Activated CD4-positive, CD25-positive, alpha-beta regulatory T cell treated with anti-CD3 and anti-CD28 coated beads, Interleukin-2, amount 50 U/mL, for 24 hours (primary cell): ENCODE results near the gene MAML1.
"Not testable (repeated sequence)": the region's sequence is repeated elsewhere in the genome, so short reads cannot be mapped to it uniquely, and the experiment has no call there.

ENCODE experiments used
- ATAC-seq, 2 donors: fragments of 150-1000 bp; cut with Tn5 transposase; one replicate each; pipeline ENCODE4 v1.10.0; 2021; ENCODE audit warnings: mild to moderate bottlenecking in 1 of 2, moderate library complexity in 1 of 2

Gene MAML1

DNA sequence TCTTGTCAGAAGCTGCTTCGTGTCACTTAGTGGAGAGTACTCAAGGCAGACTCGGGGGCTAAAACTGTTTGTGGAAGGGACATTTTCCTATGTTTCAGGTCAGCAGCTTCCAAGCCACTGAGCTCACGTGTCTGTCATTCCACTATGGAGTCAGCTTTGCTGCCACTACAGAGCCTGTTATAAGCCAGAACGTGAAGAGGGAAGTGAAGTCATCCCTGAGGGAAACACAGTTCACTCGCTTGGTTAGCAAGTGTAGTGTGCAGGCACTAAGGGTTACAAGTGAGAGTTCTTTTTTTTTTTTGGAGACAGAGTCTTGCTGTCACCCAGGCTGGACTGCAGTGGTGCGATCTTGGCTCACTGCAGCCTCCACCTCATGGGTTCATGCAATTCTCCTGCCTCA is 36.6 kb downstream of the MAML1 start:
- ATAC-seq: no peak

DNA sequence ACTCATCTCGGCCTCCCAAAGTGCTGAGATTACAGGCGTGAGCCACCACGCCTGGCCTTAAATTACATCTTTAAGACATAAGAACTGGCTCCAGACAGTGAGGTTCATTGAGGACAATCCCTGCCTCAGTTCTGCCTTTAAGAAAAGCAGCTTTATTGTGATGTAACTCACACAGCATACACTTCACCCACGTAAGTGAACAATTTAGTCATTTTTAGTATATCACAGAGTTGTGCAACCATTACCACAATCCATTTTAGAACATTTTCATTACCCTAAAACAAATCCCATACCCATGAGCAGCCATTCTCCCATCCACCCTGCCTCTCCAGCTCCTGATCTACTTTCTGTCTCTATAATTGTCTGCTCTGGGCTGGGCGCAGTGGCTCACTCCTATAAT is 37.2 kb downstream of the MAML1 start:
- no peak for ATAC-seq

DNA sequence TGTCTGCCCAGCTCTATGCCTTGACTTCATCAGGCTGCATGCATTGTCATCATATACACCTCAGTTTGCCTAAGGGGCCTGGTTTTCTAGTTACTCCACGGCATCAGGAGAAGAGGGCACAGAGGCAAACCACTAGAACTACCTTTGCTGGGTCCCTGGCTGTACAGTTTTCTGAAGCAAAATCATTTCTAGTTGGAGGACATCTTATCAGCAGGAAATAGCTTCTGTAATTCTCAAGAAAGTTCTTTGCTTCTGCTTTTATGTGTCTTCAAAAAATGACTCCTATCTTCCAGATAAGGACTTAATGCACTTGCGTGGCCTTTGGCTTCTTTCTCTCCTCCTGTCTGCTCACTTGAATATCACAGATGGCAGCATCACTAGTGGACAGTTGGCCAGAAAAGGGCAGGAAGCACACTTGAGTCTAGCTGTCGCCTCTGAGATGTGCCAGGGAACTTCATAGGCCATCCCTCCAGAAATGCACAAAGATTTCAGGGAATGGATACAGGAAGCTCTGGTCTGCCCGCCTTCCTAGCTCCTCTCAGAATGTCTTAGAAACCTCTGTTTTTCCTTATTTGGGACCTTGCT is 38.8 kb downstream of the MAML1 start:
- ATAC-seq: no peak

DNA sequence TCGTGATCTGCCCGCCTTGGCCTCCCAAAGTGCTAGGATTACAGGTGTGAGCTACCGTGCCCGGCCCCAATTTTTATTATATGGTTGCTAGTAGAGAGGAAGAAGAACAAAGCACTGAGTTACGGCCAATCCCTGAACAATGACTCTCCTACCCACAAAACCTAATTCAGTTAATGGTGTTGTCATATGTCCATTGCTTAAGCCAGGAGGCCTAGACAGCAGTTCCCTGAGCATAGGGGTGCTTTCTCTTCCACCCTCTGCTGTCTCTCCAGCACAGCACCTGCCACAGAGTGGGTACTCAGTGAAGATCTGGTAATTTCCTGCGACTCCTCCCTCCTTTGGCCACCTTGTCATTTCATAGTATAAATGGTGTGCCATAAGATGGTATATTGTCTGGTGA is 39.7 kb downstream of the MAML1 start:
- no peak for ATAC-seq

DNA sequence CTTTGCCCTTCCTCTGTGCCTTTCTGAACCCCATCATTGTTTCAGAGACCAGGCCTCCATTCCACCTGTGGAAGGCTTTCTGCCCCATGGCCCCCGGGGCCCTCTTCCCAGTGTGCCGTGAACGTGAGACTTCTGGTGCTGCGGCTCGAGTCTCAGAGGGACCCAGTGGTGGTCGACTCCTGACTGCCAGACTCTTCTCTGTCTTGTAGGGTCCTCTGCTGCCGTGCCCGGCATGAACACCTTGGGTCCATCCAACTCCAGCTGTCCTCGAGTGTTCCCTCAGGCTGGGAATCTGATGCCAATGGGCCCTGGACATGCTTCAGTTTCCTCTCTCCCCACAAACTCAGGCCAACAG is 41.0 kb downstream of the MAML1 start:
- no peak for ATAC-seq

DNA sequence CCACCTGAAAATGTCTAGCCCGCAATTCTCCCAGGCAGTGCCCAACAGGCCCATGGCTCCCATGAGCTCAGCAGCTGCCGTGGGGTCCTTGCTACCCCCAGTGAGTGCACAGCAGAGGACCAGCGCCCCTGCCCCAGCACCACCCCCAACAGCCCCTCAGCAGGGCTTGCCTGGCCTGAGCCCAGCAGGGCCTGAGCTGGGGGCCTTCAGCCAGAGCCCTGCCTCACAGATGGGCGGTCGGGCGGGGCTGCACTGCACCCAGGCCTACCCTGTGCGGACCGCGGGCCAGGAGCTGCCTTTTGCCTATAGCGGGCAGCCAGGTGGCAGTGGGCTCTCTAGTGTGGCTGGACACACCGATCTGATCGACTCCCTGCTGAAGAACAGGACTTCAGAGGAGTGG is 41.8 kb downstream of the MAML1 start:
- ATAC-seq: no peak

DNA sequence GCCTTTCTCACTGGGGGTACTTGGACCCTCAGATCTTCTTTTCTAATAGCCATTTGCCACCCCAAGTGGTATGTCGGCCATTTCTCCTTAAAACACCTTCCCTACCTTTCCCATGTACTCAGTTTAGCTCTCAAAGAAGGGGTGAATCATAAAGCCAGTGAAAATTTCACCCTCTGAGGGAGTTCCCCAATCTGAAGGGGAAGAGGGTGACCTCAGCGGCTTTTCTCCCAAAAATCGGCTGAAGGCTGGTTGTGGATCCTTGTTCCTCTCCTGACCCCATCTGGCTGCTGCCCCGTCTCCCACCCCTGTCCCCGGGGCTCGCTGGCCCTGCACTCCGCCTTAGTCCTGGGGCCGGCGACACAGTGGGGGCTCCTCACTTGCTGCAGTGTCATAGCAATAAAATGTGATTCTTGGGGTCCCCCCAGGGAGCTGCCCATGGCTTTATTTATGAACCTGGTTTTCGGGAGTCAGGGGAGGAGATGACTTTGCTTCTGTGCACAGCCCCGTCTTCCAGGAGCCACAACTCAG is 43.9 kb downstream of the MAML1 start:
- ATAC-seq: no peak

DNA sequence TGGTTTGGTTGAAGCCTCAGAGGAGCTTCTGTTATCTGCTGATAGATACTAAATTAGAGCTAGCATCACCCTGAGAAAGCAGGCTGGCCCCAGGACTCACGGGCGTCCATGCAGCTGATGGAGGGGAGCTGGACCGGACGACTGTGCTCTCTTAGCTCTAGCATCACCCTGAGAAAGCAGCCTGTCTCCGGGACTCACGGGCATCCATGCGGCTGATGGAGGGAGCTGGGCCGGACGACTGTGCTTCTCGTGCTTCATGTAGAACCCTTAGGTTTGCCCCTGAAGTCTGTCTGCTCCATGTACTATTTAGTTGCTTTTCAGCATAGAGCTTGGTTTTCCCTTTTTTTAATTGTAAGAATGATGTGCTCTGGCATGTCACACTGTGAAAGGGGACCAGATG is 44.8 kb downstream of the MAML1 start:
- no peak for ATAC-seq

DNA sequence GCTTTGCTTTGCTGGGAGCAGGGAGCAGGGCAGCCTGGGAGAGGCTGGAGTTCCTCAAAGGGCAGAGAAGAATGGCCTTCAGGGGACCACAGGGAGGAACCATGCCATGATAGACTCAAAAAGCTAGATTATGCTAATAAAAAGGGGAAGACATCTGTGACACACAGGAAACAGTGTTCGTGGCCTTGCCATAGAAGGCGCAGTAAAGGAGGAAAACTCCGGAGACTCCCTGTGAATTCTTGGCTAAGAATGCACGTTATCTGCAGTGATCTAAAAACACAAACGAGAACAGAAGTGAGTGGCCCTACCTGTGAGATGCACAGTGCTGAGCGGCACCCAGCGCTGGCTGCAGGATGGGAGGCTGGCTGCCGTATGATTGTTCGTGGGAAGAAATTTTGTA is 45.3 kb downstream of the MAML1 start:
- ATAC-seq: no peak

DNA sequence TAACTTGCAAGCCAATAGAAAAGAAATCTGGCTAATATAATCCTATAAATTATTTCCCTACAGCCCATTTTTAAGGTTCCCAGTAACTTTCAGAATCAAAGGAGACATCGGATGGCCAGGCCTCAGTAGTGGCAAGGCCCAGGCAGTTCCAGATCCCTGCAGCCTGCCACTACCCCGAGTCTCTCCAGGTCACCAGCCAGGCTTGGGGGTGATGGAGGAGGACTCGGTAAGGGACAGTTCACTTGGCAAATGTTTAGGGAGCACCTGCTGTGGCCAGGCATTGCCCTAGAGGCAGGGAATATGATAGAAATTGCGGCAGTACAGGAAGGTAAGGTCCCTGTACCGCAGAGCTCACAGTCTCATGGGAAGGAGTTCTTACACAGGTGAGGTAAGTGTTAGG is 46.0 kb downstream of the MAML1 start:
- ATAC-seq: no peak

DNA sequence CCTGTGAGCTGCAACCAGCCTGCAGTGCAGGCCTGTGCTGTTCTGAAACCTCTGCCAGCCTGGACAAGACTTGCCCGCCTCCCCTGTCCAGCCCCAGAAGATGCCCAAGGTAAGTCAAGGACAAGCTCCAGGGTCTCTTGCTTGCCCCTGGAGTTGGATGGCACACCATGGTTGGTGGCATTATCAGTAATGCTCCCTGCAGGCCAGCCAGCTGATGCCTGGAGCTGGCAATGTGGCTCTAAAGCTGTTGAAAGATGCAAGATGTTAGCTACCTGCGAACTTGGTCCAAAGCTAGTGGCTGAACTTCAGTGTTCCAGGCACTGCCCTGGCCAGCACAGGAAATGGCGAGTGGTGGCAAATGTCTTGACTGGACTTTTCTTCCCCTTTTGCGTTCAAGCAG is 47.2 kb downstream of the MAML1 start:
- no peak for ATAC-seq

DNA sequence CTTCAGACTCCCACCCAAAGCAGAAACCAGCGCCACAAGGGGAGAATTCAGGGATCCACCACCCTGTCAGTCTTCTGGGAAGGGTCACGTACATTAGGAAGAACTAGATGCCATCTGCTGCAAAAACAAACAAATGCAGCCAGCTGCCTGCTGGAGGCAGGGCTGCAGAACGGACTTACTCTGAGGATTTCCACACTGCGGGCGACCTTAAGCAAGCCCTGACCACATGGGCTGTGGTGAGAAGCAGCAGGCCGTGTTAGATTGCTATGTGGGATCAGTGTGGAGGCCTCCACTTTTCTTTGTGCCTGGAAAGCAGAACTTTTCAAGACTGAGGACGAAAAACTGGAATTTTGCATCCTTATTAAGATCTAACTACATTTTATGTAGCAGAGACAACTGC is 47.7 kb downstream of the MAML1 start:
- no peak for ATAC-seq

DNA sequence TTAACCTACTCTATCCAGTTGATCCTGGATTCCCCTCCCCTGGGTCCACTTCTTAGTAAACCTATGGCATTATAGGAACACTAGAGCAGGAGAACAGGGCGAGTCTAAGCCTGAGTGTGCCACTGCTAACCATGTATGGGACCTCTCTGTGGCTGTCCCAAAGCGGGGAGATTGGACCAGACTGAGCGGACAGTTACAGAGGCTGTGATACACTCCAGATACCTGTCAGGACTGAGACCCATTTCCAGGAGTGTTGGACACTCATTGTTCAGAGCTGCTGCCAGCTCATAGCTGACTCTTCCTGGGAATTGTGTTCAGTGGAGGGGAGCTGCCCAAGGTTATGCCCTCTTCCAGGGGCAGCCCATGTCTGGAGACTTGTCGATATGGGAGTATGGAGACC is 49.2 kb downstream of the MAML1 start:
- ATAC-seq: no peak

DNA sequence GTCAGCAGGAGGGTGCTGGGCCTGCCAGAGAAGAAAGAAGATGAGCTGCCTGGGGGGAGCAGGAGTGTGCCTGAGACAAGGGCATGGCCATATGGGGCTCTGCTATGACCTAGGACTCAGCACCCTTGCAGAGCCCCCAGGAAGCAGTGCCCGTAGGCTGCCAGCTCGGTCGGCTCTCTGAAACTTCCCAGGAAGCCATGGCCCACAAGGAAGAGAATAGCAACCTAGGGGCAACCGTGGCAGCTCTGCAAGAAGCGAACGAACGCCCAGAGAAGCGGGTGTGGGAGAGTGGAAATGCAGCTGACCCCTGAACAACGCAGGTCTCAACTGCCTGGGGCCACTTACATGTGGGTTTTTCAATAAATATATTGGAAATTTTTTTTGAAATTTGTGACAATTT is 50.5 kb downstream of the MAML1 start:
- no peak for ATAC-seq

DNA sequence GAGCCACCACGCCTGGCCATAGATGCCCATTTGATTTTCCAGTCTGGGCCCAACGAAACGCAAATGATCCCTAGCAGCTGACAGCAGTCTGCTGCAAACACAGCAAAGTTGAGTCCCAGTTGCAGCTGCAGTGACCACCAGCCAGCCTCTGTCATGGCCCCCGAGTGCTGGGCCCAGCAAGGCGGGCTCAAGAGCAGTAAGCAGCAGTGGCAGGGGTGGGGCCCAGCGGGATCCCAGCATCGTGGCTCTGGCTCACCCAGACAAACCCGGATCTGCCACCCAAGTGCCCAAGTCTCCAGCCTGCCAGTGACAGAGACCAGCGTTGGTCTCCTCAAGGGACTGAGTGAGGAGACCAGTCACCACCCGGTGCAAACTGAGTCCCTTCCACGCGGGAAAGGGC is 54.2 kb downstream of the MAML1 start:
- ATAC-seq: no peak

DNA sequence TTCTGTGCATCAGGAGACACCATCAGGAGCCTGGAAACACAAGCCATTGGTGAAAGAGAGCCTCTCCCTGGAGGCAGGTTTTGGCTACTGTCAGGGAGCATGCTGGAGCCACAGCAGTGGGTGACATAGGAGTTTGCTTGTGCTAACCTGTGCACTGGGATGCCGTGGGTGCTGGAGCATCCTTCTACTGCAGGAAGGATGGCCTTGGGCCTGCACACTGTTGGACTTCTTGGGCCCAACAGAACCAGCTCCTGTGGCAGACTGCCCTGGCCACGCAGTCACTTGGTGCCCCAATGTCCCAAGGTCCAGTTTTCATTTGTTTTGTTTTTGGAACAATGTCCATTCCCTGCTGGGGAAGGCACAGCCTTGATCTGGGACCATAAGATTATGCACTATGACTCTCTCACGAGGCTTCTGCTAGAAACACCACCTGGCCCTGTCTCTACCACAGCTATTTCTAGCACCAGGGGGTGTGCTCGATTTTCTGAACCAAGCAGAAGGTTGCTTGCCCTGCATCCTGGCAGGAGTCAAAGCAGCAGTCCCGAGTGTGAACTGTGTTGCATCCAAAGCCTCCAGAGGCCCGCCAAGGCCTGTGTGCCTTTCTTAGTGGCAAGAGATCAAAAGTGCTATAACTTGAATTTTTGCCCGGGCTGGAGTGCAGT is 55.7 kb downstream of the MAML1 start:
- no peak for ATAC-seq

DNA sequence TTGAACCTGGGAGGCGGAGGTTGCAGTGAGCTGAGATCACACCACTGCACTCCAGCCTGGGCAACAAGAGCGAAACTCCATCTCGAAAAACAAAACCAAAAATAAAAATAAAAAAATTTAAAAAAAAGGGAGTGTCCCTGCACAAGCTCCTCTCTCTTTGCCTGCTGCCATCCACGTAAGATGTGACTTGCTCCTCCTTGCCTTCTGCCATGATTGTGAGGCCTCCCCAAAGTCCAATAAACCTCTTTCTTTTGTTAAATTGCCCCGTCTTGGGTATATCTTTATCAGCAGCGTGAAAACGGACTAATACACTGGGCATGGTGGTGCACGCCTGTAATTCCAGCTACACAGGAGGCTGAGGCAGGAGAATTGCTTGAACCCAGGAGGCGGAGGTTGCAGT is 56.7 kb downstream of the MAML1 start:
- not testable (repeated sequence) for ATAC-seq

DNA sequence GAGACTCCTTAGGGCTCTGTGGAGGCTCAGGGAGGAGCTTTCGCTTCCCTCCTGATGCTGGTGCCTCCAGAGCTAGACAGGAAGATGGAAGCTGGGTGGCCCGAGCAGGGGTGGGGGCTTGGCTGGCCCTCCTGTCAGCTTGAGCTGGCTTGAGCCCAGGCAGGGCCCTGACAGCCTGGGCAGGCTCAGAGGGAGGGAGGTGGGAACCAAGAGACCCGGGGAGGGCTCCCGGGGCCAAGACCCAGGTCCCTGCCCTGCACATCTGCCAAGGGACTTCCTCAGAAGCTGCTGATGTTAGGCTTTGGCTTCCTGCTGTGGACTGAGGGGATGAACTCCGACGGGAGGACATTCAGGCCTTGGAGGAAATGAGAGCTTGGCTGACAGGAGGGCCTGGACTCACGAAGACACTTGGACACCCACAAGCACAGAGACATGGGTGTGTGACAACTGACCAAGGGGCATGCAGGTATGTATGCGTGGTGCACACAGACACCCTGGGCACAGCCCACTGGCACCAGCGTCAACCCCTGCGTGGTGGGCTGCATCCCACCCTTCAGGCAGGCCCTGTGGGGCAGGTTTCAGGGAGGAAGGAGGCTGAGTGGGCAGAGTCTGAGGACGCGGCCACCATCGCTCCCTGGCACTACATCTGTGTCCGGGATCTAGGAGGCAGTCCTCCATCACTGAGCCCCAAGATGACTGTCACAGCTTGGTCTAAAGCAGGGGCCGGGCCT is 59.4 kb downstream of the MAML1 start:
- ATAC-seq: no peak

DNA sequence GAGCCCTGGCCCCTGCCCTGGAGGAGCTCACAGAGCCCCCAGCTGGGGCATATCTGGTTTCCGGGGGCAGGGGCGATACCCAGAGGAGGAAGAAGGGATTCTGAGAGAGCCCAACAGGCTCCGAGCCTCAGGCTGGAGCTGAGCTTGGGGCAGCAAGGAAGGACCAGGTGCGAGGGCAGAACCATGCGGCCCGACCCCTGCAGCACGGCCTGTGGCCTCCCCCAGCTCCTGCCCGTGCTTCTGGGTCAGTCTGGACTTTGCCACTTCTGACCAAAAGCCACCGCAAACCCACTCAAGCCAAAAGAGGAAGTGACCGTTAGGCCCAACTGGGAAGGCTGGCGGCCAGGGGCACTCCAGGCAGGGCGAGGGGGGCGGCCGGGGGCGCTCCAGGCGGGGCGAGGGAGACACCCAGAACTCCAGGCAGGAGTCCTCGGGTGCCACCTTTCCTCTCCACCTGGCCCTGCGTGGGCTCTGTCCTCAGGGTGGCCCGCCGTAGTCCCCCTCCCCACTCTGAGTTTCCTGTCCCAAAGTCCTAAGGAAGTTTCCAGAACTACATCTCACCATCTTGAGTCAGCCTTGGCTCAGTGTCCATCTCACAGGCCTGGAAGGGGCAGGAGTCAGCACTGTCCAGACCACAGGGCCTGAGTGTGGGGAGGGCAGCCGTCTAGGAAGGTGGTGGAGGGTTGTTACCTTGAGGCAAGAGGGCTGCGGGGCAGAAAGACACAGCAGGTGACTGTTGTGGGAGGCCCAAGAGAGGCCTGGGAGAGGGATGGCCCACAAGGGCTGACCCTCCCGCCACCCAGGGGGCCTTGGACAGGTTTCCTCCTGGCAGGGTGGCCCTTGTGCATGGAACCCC is 60.2 kb downstream of the MAML1 start:
- no peak for ATAC-seq

DNA sequence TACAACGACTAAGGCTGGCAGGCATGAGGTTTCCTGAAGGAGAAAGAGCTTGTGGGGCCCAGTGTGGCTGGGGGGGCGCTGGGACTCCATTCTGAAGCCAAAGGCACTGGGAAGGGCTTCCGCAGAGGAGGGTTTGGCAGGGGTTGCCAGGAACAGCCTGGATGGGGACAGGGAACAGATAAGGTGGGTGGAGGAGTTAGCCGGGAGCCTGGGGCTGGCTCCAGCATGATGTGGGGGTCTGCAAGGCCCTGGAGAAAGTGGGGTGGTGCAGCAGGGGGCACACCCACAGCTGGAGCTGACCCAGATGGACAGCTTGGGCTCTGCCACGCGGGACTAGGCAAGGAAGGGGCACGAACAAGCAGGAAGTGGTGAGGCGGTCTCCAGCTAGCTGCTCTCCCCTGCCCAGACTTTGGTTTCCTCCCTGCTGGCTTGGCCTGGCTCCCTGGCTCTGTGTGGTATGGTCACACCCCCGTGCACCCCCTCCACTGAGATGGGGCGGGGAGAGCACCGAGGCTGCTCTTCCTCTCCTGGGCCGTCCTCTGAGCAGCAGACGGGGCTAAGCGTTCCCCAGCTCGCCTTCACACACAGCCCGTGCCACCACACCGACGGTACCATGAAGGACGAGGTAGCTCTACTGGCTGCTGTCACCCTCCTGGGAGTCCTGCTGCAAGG is 61.0 kb downstream of the MAML1 start, which contains the start of gene LTC4S:
TSS of gene LTC4S (plus strand) at position 519 of the 672 bp plus-strand sequence. CDS start at position 614, 95 bp downstream.
- ATAC-seq: peak in 1 of 2 donors; percentile 6

DNA sequence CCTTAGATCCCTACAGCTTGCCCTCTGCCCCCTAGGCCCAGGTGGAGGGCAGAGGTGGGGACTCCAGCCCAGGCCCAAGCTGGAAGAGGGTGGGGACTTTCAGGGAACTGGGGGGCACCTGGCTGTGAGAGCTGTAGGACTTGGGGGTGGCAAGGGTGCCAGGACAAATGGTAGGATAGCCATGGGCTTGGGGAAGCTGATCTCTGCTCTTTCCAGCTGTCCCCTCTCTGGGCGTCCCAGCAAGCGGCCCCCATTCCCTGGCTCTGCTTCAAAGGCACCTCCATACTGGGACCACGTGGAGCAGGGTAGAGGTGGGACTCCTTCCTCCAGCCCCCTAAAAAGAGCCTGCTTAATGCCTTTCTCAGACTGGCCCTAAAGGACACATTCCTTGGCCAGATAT is 61.5 kb downstream of the MAML1 start:
- no peak for ATAC-seq

DNA sequence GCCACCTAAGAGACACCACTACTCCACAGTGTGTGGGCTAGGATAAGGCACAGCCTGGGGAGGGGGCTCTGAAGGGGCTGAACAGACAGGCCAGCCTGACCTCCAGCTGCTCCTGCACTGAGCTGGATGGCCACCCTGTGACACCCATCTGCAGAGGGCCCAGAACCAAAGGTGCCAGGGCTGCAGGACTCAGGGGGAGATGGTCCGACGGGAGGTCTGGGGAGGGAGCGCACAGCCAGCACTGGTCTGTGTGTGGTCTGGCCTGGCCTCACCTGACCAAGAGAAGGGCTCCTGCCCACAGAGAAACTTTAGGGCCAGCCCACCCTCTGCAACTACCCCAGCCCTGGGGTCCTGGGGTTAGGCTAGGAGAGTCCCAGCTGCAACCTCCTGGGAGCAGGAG is 62.0 kb downstream of the MAML1 start:
- ATAC-seq: no peak
